Measurements from ENCODE around the gene SDC3.

SDC3 gene

GRCh38 chr1:30855686-30856259 is 52.8 kb downstream of the SDC3 start:
- no peak for DNase-seq (ENCODE audit: low read depth in 4 of 4, low spot score in 1 of 4)

GRCh38 chr1:30853350-30853749 is 55.2 kb downstream of the SDC3 start:
- no peak for DNase-seq (ENCODE audit: low read depth in 4 of 4, low spot score in 1 of 4)

DNA sequence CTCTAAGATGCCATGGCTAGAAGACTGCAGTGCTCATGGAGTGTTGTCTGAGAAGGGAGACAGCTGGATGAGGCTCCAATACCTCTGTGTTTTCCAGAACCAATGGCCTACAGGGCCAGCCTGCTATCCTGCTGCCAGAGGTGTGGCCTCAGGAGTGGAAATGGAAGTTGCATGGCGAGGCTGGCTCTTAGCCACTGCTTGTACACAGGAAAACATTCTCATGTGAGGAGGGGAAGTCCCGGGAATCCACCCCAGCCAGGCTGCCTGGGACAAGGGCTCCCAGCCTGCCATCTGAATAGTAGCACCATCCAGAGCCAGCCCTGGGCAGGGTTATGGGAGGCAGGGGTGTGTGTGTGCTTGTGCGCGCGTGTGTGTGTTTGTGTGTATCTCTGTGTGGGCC is 56.5 kb downstream of the SDC3 start:
- DNase-seq (ENCODE audit: low read depth in 4 of 4, low spot score in 1 of 4), result no peak

GRCh38 chr1:30851286-30851685 is 57.3 kb downstream of the SDC3 start:
- DNase-seq (ENCODE audit: low read depth in 4 of 4, low spot score in 1 of 4), result no peak

- no peak for DNase-seq (ENCODE audit: low read depth in 4 of 4, low spot score in 1 of 4)
Observed at GRCh38 chr1:30850607-30851006, 58.0 kb downstream of the SDC3 start.

GRCh38 chr1:30848130-30848529 is 60.4 kb downstream of the SDC3 start:
- DNase-seq (ENCODE audit: low read depth in 4 of 4, low spot score in 1 of 4), result no peak

- no peak for DNase-seq (ENCODE audit: low read depth in 4 of 4, low spot score in 1 of 4)
Observed at GRCh38 chr1:30847358-30847972, 61.1 kb downstream of the SDC3 start.

GRCh38 chr1:30846587-30846986 is 62.0 kb downstream of the SDC3 start:
- no peak for DNase-seq (ENCODE audit: low read depth in 4 of 4, low spot score in 1 of 4)

- DNase-seq (ENCODE audit: low read depth in 4 of 4, low spot score in 1 of 4), result no peak
Observed at GRCh38 chr1:30845904-30846290, 62.7 kb downstream of the SDC3 start.

- DNase-seq (ENCODE audit: low read depth in 4 of 4, low spot score in 1 of 4), result no peak
Observed at GRCh38 chr1:30845237-30845903, 63.2 kb downstream of the SDC3 start.

DNA sequence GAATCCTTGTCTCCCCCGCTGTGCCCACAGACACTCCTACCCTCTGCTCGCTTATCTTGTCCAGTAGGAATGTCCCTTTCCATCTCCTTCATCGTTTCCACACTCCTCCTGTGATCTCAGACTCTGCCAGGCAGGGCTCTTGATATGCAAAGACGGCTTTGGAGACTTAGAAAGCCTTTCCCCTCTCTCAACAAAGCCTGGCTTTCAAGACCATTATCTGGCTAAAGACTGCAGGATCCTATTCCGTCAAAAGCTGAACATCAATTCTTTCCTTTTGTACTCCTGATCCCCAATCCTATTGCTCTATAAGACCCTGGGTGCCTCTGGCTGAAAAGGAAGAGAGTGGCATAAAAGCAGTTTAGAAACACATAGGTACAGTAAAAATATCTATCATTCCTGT is 63.9 kb downstream of the SDC3 start:
- DNase-seq (ENCODE audit: low read depth in 4 of 4, low spot score in 1 of 4), result no peak

GRCh38 chr1:30842697-30843354 is 65.7 kb downstream of the SDC3 start:
- no peak for DNase-seq (ENCODE audit: low read depth in 4 of 4, low spot score in 1 of 4)

- no peak for DNase-seq (ENCODE audit: low read depth in 4 of 4, low spot score in 1 of 4)
Observed at GRCh38 chr1:30840904-30841598, 67.5 kb downstream of the SDC3 start.

DNA sequence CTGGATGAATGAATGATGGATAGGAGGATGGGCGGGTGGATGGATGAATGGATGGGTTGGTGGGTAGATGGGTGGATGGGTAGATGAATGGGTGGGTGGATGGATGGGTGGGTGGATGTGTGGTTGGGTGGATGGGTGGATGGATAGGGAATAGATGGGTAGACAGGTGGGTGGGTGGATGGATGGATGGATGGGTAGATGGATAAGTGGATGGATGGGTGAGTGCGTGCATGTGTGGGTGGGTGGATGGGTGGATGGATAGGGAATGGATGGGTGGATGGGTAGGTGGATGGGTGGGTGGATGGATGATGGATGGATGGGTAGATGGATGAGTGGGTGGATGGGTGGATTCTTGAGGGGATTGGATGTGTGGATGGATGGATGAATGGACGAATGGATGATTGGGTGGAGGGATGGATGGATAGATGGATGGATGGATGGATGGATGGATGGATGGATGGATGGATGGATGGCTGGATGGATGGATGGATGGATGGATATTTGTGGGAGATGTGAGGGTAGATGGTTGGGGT is 68.7 kb downstream of the SDC3 start:
- DNase-seq (ENCODE audit: low read depth in 4 of 4, low spot score in 1 of 4), result no peak

DNA sequence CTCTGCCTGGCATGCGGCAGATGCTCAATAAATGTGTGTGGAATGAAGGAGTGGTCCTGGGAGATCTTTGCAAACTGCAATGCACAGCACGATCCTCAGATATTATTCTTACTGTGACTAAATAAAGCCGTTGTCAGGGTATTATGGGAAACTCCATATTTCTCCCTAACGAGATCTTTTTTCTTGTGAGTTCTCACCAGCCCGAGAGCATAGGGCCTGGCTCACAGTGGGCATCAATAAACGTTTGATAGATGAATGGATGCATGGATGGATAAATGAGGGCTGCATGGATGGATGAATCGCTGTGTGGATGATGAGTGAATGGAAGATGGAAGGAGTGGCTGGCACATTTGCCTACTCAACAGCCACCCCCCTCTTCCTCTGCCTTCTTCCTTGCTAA is 69.6 kb downstream of the SDC3 start:
- no peak for DNase-seq (ENCODE audit: low read depth in 4 of 4, low spot score in 1 of 4)

DNA sequence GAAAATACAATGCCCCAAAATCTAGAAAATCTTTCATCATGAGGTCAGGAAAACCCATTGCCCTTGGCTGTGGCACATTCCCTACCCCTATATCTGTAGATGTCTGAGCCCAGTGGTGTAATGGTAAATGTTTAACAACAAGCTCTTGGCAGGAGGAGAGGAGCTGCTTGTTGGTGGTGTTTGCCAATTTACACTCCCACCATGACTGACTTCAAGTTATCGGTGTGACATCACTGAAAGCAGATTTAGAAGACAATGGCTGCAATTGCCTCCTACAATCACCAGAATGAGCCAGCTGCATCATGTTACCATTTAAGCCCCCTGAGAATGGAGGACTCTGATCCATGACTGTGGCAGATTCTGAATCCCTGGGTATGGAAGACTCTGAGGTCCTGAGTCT is 70.9 kb downstream of the SDC3 start:
- DNase-seq (ENCODE audit: low read depth in 4 of 4, low spot score in 1 of 4), result no peak

DNA sequence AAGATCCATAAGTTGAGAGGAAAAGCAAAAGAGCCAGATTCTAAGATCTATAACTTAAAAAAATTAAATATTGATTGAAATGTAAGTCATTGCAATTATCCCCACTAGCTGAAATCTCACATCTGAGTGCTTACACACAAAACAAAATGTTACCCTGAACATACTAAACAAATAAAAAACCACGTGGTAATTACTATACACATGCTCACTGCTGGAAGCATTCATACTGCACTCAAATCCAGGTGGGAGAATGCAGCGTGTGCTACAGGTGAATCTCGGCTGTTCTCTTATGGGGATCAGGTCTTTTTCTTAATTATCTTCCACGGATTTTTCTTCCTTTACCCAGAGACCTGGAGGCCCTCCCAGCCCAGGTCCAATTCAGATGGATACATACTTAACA is 74.3 kb downstream of the SDC3 start:
- DNase-seq (ENCODE audit: low read depth in 4 of 4, low spot score in 1 of 4), result no peak

DNA sequence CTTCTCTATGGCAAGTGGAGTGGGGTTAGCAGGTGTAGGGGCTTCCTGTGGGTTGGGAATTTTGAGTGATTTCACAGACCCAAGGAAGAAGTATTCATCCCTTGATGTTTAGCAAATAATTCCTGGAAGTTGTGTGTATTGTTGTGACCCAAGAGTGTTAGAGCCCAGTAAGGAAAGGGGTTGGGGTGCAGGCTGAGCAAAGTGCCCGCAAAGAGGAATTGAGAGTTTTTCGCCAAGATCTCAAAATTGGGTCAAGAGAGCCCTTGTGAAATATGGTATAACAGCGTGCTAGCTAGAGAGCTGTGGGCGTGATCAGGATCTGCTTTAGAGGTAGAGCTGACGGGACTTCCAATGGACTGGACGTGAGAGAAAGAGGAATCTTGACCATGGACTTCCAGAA is 78.0 kb downstream of the SDC3 start:
- DNase-seq (ENCODE audit: low read depth in 4 of 4, low spot score in 1 of 4), result no peak

DNA sequence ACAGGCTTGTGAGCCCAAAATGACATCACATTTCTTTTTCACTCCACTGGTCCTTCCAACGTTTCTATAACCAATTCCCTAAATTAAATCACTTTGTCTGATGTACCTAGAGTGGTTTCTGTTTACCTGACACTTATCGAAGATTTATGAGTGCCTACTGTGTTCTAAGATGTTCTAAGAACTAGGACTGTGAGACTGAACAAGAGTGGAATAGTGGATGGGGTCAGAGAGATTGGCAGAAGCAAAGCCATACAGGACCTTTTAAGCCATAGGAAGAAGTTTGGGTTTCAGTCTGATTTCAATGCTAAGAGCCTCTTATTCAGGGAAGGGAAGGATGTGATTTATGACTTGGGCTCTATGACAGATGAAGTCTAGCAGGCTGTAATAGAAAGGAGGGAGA is 78.7 kb downstream of the SDC3 start:
- DNase-seq (ENCODE audit: low read depth in 4 of 4, low spot score in 1 of 4), result no peak

GRCh38 chr1:30824736-30825429 is 83.7 kb downstream of the SDC3 start:
- no peak for DNase-seq (ENCODE audit: low read depth in 4 of 4, low spot score in 1 of 4)
